Stimulated activated CD8-positive, alpha-beta memory T cell treated with anti-CD3 and anti-CD28 coated beads, Interleukin-2, amount 100 ng/mL, for 1 hour (primary cell): Measurements from ENCODE around the gene ZNF273.
"Not testable (repeated sequence)": the region's sequence is repeated elsewhere in the genome, so short reads cannot be mapped to it uniquely, and the experiment has no call there.

ENCODE experiments used
- DNase-seq, 2 donors: peaks; one replicate each; pipeline ENCODE4 v3.0.0-alpha.2; 2020; ENCODE audit warnings: low read depth in 2 of 2

The ZNF273 gene

GRCh38 chr7:64888901-64889685 is 14.0 kb upstream of the ZNF273 start:
- DNase-seq: no peak

- DNase-seq: no peak
Observed at GRCh38 chr7:64889686-64890162, 13.3 kb upstream of the ZNF273 start.

- DNase-seq: not testable (repeated sequence)
Observed at GRCh38 chr7:64890273-64890672, 12.8 kb upstream of the ZNF273 start.

GRCh38 chr7:64890761-64891362 is 12.2 kb upstream of the ZNF273 start:
- no peak for DNase-seq

- not testable (repeated sequence) for DNase-seq
Observed at GRCh38 chr7:64891363-64892081, 11.6 kb upstream of the ZNF273 start.

- DNase-seq: no peak
Observed at GRCh38 chr7:64892116-64892515, 11.0 kb upstream of the ZNF273 start.

GRCh38 chr7:64892666-64893309 is 10.3 kb upstream of the ZNF273 start:
- no peak for DNase-seq

- DNase-seq: no peak
Observed at GRCh38 chr7:64893401-64893800, 9.7 kb upstream of the ZNF273 start.

- DNase-seq: not testable (repeated sequence)
Observed at GRCh38 chr7:64902461-64902805, 640 bp upstream of the ZNF273 start.

- no peak for DNase-seq
Observed at GRCh38 chr7:64904008-64904407, 935 bp downstream of the ZNF273 start.

- no peak for DNase-seq
Observed at GRCh38 chr7:64905133-64905532, 2.1 kb downstream of the ZNF273 start.

GRCh38 chr7:64905547-64905946 is 2.5 kb downstream of the ZNF273 start:
- no peak for DNase-seq

- DNase-seq: no peak
Observed at GRCh38 chr7:64907641-64908326, 4.7 kb downstream of the ZNF273 start.

GRCh38 chr7:64908358-64908757 is 5.3 kb downstream of the ZNF273 start:
- DNase-seq: no peak

- no peak for DNase-seq
Observed at GRCh38 chr7:64914557-64914956, 11.5 kb downstream of the ZNF273 start.

- not testable (repeated sequence) for DNase-seq
Observed at GRCh38 chr7:64915301-64915700, 12.2 kb downstream of the ZNF273 start.

- DNase-seq: not testable (repeated sequence)
Observed at GRCh38 chr7:64928252-64929187, 25.4 kb downstream of the ZNF273 start.

- no peak for DNase-seq
Observed at GRCh38 chr7:64934478-64934877, 31.4 kb downstream of the ZNF273 start.

GRCh38 chr7:64938540-64938939 is 35.5 kb downstream of the ZNF273 start:
- DNase-seq: no peak

GRCh38 chr7:64940021-64940420 is 36.9 kb downstream of the ZNF273 start:
- not testable (repeated sequence) for DNase-seq
